SK-N-SH treated with all-trans-retinoic acid at 6 μM for 48 hours (cell line): Measurements from ENCODE around the gene GNPTG.

ENCODE experiments used
- ATAC-seq: fragments of 200-7000 bp; cut with Tn5 transposase; 3 replicates; pipeline ENCODE4 v1.9.1; 2020; ENCODE audit warnings: mild to moderate bottlenecking, moderate library complexity
- ARNTL ChIP-seq: fragments of 450-650 bp; formaldehyde crosslinking; IDR thresholded peaks from 2 replicates; pipeline ENCODE4 v1.5.0; 2020; ENCODE audit warnings: low read depth, mild to moderate bottlenecking, moderate library complexity, borderline replicate concordance
- CSDC2 ChIP-seq: fragments of 250-450 bp; sonication (Bioruptor Pico); IDR thresholded peaks from 2 replicates; pipeline ENCODE4 v1.5.0; 2020; ENCODE audit warnings: mild to moderate bottlenecking, moderate library complexity
- ESRRG ChIP-seq: fragments of 250-450 bp; sonication (Bioruptor Pico); IDR thresholded peaks from 2 replicates; pipeline ENCODE4 v1.6.1; 2021; ENCODE audit warnings: mild to moderate bottlenecking
- GLIS3 ChIP-seq: fragments of 250-450 bp; sonication (Bioruptor Pico); IDR thresholded peaks from 2 replicates; pipeline ENCODE4 v1.5.0; 2020; ENCODE audit warnings: mild to moderate bottlenecking, moderate library complexity
- ISL1 ChIP-seq: fragments of 250-450 bp; sonication (Bioruptor Pico); IDR thresholded peaks from 2 replicates; pipeline ENCODE4 v2.1.2; 2022; ENCODE audit warnings: mild to moderate bottlenecking, moderate library complexity
- OSR1 ChIP-seq: fragments of 250-450 bp; sonication (Bioruptor Pico); IDR thresholded peaks from 2 replicates; pipeline ENCODE4 v1.8.0; 2022; ENCODE audit warnings: moderate library complexity, mild to moderate bottlenecking, inconsistent platforms
- PPARA ChIP-seq: fragments of 250-450 bp; sonication (Bioruptor Pico); IDR thresholded peaks from 2 replicates; pipeline ENCODE4 v1.5.0; 2020; ENCODE audit warnings: mild to moderate bottlenecking, borderline replicate concordance
- RARB ChIP-seq: fragments of 250-450 bp; sonication (Bioruptor Pico); IDR thresholded peaks from 2 replicates; pipeline ENCODE4 v1.8.0; 2021; ENCODE audit warnings: mild to moderate bottlenecking, moderate library complexity
- TOX ChIP-seq: fragments of 250-450 bp; sonication (Bioruptor Pico); IDR thresholded peaks from 2 replicates; pipeline ENCODE4 v1.8.0; 2021; ENCODE audit warnings: mild to moderate bottlenecking, moderate library complexity, borderline replicate concordance
- ZC3H10 ChIP-seq: fragments of 250-450 bp; sonication (Bioruptor Pico); IDR thresholded peaks from 2 replicates; pipeline ENCODE4 v1.5.1; 2021; ENCODE audit warnings: mild to moderate bottlenecking, moderate library complexity
- ZNF565 ChIP-seq: fragments of 450-650 bp; formaldehyde crosslinking; conservative IDR thresholded peaks from 2 replicates; pipeline ENCODE4 v1.5.0; 2020; ENCODE audit warnings: low read depth, mild to moderate bottlenecking, moderate library complexity
- ZNF70 ChIP-seq: fragments of 450-650 bp; formaldehyde crosslinking; IDR thresholded peaks from 2 replicates; pipeline ENCODE4 v1.5.0; 2020; ENCODE audit warnings: mild to moderate bottlenecking, moderate library complexity
- ZNF8 ChIP-seq: fragments of 450-650 bp; formaldehyde crosslinking; IDR thresholded peaks from 2 replicates; pipeline ENCODE4 v1.5.0; 2020; ENCODE audit warnings: mild to moderate bottlenecking, moderate library complexity
- TF ChIP-seq, protein P1 (sequence below): fragments of 250-450 bp; sonication (Bioruptor Pico); IDR thresholded peaks from 2 replicates; pipeline ENCODE4 v1.8.0; 2020; ENCODE audit warnings: mild to moderate bottlenecking, moderate library complexity, borderline replicate concordance
- TF ChIP-seq, protein P2 (sequence below): fragments of 250-450 bp; sonication (Bioruptor Pico); IDR thresholded peaks from 2 replicates; pipeline ENCODE4 v1.5.1; 2020; ENCODE audit warnings: low read depth, mild to moderate bottlenecking, moderate library complexity
- TF ChIP-seq, protein P3 (sequence below): fragments of 250-450 bp; sonication (Bioruptor Pico); IDR thresholded peaks from 2 replicates; pipeline ENCODE4 v1.8.0; 2021; ENCODE audit warnings: low read depth, mild to moderate bottlenecking, moderate library complexity, borderline replicate concordance
- TF ChIP-seq, protein P4 (sequence below): fragments of 250-450 bp; sonication (Bioruptor Pico); IDR thresholded peaks from 2 replicates; pipeline ENCODE4 v1.5.0; 2020; ENCODE audit warnings: mild to moderate bottlenecking, moderate library complexity

Gene GNPTG

DNA sequence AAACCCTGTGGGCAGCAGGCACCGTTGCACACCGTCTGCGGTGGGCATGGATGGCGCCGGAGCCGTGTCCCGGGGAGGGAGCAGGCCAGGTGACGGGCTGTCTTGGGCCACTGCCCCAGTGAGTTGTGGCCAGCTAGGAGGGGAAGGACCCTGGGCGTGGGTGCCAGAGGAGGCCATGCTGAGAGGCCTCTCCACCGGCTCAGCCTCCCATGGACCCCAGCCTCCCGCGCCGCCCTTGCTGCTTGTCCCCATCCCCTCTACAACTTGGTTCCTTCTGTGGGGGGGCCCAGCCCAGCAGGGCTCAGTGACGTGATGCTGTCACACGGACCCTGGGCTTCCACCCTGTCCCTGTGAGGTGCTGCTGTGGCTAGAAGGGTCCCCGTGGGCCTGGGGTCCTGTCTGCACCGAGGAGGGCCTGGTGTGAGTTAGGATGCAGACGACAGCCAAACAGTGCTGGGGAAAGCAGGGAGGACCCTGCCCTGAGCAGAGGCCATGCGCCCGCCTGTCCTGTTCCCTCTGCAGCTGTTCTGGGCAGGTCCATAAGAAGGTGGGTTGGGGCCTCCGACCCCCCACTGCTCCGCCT, 31.0 kb upstream of the GNPTG start:
- TF ChIP-seq ZNF70 = no peak
- no peak for TF ChIP-seq ARNTL
- no peak for TF ChIP-seq ESRRG (CRISPR knock-in tag)
- no peak for TF ChIP-seq TOX (CRISPR knock-in tag)
- no peak for TF ChIP-seq ZC3H10
- TF ChIP-seq, protein P1, sequence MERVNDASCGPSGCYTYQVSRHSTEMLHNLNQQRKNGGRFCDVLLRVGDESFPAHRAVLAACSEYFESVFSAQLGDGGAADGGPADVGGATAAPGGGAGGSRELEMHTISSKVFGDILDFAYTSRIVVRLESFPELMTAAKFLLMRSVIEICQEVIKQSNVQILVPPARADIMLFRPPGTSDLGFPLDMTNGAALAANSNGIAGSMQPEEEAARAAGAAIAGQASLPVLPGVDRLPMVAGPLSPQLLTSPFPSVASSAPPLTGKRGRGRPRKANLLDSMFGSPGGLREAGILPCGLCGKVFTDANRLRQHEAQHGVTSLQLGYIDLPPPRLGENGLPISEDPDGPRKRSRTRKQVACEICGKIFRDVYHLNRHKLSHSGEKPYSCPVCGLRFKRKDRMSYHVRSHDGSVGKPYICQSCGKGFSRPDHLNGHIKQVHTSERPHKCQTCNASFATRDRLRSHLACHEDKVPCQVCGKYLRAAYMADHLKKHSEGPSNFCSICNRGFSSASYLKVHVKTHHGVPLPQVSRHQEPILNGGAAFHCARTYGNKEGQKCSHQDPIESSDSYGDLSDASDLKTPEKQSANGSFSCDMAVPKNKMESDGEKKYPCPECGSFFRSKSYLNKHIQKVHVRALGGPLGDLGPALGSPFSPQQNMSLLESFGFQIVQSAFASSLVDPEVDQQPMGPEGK (CRISPR knock-in tag) = no peak
- TF ChIP-seq CSDC2 = no peak
- TF ChIP-seq, protein P2, sequence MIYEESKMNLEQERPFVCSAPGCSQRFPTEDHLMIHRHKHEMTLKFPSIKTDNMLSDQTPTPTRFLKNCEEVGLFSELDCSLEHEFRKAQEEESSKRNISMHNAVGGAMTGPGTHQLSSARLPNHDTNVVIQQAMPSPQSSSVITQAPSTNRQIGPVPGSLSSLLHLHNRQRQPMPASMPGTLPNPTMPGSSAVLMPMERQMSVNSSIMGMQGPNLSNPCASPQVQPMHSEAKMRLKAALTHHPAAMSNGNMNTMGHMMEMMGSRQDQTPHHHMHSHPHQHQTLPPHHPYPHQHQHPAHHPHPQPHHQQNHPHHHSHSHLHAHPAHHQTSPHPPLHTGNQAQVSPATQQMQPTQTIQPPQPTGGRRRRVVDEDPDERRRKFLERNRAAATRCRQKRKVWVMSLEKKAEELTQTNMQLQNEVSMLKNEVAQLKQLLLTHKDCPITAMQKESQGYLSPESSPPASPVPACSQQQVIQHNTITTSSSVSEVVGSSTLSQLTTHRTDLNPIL (CRISPR knock-in tag) = no peak
- no peak for TF ChIP-seq PPARA (CRISPR knock-in tag)
- no peak for TF ChIP-seq ZNF8 (CRISPR knock-in tag)
- no peak for ATAC-seq

DNA sequence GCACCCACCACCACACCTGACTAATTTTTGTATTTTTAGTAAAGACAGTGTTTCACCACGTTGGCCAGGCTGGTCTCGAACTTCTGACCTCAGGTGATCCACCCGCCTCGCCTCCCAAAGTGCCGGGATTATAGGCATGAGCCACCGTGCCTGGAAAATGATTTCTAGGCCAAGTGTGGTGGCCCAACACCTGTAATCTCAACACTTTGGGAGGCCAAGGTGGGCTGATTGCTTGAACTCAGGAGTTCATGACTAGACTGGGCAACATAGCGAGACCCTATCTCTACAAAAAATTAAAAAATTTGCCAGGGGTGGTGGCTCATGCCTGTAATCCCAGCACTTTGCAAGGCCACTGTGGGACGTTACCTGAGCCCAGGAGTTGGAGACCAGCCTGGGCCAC, 29.3 kb upstream of the GNPTG start:
- no peak for ATAC-seq
- TF ChIP-seq ISL1 (CRISPR knock-in tag) = no peak

DNA sequence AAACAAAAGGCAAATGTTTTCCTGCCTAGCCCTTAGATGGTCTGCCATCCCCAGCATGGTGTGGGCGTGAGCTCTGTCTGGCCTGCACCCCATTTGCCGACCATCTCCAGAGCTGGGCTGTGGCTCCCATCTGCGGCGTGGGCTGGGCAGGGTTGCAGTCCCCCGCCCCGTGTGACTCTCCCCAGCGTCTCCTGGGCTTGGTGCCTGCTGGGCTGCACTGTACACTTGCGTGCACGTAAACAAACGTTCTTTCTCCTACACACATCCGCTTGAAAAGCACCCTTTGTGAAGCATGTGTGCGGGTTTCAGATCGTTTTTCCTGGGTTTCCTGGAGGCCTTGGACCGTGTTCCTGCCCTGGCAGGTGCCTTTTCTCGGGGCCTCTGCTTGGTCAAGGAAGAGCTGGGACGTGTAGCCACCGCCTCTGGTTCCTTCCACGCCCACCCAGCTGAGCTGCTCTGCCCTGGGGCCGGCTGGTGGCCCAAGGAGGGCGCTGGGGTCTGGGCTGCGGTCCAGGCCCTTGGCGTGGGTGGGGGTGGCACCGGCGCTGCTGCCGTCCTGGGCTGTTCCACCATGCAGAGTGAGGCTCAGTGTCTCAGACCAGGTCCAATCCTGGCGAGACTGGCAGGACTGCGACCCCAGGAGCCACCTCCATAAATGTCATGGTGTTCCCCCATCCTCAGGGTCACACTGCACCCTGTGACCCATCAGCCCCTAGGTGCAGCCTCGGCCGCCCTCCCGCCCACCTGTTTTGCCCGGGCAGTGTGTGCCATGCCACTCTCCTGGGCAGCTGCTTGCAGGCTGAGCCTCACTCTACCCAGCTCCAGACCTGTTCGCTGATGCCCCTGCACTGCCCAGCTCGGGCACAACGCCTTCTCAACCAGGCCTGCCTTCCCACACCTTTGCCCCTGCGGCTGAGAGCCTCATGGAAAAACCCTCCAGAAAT, 28.2 kb upstream of the GNPTG start:
- no peak for ATAC-seq
- TF ChIP-seq ZNF565 (CRISPR knock-in tag) = no peak
- TF ChIP-seq CSDC2 = no peak
- no peak for TF ChIP-seq ZNF70
- TF ChIP-seq GLIS3 (CRISPR knock-in tag) = no peak
- no peak for TF ChIP-seq OSR1 (CRISPR knock-in tag)
- TF ChIP-seq ESRRG (CRISPR knock-in tag) = no peak
- TF ChIP-seq, protein P3, sequence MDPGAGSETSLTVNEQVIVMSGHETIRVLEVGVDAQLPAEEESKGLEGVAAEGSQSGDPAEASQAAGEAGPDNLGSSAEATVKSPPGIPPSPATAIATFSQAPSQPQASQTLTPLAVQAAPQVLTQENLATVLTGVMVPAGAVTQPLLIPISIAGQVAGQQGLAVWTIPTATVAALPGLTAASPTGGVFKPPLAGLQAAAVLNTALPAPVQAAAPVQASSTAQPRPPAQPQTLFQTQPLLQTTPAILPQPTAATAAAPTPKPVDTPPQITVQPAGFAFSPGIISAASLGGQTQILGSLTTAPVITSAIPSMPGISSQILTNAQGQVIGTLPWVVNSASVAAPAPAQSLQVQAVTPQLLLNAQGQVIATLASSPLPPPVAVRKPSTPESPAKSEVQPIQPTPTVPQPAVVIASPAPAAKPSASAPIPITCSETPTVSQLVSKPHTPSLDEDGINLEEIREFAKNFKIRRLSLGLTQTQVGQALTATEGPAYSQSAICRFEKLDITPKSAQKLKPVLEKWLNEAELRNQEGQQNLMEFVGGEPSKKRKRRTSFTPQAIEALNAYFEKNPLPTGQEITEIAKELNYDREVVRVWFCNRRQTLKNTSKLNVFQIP (CRISPR knock-in tag) = no peak
- no peak for TF ChIP-seq PPARA (CRISPR knock-in tag)
- TF ChIP-seq ISL1 (CRISPR knock-in tag) = no peak
- TF ChIP-seq, protein P2 (CRISPR knock-in tag) = no peak

DNA sequence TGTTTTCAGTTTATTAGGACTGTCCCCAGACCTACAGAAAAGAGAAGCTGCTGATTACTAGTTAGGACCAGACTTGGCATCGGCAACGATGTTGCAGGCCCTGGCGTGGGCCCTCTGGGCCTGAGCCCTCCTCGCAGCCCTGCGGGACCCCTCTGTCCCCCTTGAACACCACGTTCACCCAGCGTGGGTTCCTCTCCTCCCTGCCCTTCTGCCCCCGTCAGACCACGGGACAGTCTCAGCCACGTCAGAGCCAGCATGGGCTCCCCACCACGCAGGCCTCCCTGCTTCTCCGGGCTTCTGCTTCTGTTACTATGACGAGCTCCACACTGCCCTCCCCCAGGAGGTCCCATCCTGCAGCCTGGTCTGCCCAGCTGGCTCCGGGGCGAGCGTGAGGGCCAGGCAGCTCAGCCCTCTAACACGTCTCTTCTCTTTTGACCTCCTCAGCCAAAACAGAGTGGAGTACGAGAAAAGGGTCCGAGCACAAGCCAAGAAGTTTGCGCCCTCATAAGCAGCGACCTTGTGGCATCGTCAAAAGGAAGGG, 27.4 kb upstream of the GNPTG start:
- TF ChIP-seq, protein P2 (CRISPR knock-in tag) = no peak
- TF ChIP-seq, protein P3 (CRISPR knock-in tag) = no peak
- TF ChIP-seq, protein P4, sequence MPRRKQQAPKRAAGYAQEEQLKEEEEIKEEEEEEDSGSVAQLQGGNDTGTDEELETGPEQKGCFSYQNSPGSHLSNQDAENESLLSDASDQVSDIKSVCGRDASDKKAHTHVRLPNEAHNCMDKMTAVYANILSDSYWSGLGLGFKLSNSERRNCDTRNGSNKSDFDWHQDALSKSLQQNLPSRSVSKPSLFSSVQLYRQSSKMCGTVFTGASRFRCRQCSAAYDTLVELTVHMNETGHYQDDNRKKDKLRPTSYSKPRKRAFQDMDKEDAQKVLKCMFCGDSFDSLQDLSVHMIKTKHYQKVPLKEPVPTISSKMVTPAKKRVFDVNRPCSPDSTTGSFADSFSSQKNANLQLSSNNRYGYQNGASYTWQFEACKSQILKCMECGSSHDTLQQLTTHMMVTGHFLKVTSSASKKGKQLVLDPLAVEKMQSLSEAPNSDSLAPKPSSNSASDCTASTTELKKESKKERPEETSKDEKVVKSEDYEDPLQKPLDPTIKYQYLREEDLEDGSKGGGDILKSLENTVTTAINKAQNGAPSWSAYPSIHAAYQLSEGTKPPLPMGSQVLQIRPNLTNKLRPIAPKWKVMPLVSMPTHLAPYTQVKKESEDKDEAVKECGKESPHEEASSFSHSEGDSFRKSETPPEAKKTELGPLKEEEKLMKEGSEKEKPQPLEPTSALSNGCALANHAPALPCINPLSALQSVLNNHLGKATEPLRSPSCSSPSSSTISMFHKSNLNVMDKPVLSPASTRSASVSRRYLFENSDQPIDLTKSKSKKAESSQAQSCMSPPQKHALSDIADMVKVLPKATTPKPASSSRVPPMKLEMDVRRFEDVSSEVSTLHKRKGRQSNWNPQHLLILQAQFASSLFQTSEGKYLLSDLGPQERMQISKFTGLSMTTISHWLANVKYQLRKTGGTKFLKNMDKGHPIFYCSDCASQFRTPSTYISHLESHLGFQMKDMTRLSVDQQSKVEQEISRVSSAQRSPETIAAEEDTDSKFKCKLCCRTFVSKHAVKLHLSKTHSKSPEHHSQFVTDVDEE (CRISPR knock-in tag) = no peak
- no peak for TF ChIP-seq GLIS3 (CRISPR knock-in tag)
- TF ChIP-seq ISL1 (CRISPR knock-in tag) = no peak
- no peak for TF ChIP-seq ZNF565 (CRISPR knock-in tag)
- TF ChIP-seq RARB (CRISPR knock-in tag) = no peak
- no peak for TF ChIP-seq OSR1 (CRISPR knock-in tag)
- no peak for TF ChIP-seq ARNTL
- no peak for ATAC-seq
